TTC549 (cell line): ENCODE results near the gene WDR7.

ENCODE experiments used
- FAIRE-seq: peaks from 2 replicates; lab custom pipeline; 2012; peaks lifted over from hg19 to GRCh38; lab: Jason Lieb, UNC

WDR7 gene

DNA sequence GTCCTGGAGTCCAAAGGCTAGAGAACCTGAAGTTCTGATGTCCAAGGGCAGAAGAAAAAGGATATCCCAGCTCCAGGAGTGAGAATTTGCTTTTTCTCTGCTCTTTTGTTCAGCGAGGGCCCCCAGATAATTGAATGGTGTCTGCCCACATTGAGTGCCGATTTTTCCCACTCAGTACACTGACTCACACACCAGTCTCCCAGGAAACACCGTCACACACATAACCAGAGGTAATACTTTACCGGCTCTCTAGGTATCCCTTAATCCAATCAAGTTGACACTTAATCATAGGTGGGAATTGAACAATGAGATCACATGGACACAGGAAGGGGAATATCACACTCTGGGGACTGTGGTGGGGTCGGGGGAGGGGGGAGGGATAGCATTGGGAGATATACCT is 161.5 kb downstream of the WDR7 start:
- FAIRE-seq, result no peak

DNA sequence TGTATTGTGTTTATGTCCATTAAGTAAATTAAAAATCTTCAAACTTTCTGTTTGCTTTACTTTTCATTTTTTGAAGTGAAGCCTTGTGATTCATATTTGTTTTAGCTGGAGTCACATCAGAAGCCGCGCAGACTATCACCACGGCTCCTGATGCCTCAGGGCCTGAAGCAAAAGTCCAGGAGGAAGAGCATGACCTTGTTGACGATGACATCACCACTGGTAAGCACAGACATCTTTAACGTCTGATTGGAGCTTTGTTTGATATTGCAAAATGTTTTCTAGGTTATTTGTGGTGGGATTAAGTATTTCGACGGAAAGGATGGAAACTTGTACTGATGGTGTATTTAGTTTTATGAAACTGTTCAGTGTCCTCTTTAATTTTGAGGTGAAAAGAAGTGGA is 164.8 kb downstream of the WDR7 start:
- FAIRE-seq, result no peak

DNA sequence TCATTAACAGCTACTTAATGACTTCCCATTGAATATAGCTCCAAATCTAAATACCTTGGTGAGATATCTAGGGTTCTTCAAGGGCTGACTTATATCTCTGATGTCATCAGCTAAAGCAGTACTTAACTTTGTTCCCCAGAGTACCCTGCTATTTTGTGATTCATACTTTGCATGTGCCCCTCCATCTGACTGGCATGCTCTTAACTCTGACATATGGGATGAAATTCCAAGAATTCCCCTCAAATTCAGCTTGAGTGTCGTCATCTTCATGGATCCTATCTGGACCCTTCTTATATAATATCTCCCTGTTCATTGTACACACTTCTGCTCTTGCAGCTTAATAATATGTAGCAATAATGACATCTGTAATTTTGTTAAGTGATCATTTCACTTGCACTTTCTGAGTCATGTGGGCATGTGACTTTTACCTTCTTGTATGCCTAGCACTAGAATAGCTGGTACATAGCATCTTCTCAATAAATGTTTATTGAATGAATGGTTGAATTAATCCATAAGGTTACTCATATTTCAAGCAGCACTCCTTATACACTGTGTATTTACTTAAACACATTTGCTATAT is 172.9 kb downstream of the WDR7 start:
- no peak for FAIRE-seq

DNA sequence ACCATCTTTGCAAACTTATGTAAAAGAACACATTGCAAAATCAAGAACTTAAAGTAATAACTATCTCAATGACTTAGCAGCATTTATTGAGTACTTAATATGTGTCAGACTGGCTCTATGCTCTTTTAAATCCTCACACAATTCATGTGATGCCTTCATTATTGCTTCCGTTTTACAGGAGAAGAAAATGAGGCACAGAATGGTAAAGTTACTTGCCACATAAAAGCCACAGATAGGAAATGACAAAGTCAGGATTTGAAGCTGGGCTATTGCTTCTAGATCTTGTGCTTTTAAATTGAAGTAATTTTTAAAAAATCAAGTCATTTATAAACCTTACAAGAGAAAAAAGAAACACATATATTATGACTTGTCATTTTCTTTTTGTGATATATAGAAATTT is 174.2 kb downstream of the WDR7 start:
- FAIRE-seq, result no peak

DNA sequence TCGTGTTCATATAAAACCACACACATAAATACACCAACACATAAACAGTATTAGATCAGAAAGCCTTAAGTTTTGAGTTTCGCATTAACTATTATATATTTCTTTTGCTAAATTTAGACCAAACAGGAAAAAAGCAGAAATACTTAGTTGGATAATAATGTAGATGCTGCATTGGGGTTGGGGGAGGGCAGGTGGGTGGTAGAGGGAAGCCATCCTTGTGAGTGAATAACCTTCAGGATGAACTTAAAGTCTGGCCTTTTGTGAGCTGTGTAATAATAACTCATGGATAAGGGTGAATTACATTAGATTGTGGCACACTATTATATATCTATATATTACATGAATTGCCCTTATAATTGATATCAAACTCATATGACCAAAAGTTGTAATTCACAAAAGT is 174.7 kb downstream of the WDR7 start:
- no peak for FAIRE-seq

DNA sequence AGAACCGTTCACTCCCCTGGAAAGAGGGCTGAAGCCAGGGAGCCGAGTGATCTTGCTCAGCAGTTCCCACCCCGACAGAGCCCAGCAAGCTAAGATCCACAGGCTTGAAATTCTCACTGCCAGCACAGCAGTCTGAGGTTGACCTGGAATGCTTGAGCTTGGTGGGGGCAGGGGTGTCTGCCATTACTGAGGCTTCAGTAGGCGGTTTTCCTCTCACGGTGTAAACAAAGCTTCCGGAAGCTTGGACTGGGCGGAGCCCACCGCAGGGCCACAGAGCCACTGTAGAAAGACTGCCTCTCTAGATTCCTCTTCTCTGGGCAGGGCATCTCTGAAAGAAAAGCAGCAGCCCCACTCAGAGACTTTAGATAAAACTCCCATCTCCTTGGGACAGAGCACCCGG is 180.8 kb downstream of the WDR7 start:
- FAIRE-seq, result no peak

DNA sequence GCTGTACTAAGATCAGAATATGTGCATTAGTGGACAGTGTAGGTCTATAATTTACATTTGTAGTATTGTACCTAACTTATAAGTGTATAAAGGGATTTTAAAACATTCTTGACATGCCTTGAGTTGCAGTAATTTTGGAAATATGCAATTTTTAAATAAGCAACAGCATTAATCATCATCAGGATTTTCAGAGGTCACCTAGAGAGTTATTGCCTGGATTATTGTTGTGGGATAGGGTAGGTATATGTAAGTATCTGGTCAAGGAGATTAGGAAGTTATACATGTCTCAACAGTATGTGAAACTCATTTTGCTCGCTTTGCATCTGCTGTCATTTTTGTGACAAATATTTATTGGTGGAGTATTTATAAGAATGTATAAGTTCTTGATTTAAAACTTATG is 184.2 kb downstream of the WDR7 start:
- no peak for FAIRE-seq

DNA sequence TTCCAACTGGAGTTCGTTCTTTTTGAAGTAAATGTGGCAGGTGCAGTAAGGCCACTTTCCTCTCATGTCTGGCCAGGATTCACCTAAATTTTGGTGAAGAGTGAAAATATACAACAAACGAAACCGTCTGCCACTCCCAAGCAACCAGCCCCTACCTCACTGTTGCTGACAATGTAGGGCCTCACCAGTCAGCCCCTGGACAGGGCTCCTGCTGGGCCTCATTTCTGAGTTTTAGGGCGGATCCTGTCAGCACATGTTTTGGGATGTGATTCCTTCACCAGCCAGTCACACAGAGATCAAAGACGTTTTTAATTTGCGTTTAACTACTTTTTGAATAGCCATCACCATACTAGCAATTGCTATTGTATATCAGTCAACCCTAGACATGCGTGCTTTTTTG is 185.0 kb downstream of the WDR7 start:
- no peak for FAIRE-seq

DNA sequence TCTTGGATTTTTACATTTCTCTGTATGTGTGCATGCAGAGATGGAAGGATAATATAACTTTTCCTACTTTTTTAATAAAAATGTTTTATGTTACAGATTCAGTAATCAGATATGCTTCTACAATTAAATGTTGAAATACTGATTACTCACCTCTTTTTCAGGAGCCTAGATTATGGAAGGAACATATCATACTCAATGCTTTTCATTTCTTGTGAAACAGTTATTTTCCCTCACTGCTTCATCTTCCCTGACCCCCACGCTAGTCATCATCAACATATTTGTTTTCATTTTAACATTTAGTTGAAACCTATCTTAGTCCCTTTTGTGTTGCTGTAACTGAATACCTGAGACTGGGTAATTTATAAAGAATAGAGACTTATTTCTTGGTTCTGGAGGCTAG is 190.7 kb downstream of the WDR7 start:
- FAIRE-seq, result no peak

DNA sequence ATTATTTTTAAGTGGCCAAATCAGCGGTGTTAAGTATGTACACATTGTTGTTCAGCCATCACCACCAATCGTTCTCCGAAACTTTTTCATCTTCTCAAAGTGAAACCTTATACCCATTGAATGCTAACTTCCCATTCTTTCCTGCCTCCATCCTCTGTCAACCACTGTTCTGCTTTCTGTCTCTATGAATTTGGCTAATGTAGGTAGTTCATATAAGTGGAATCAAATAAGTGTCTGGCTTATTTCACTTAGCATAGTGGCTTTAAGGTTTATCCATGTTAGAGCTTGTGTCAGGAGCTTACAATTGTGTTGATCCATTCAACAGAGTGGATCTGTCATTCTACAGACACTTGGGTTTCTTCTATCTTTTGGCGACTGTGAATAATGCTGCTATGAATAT is 192.1 kb downstream of the WDR7 start:
- no peak for FAIRE-seq

DNA sequence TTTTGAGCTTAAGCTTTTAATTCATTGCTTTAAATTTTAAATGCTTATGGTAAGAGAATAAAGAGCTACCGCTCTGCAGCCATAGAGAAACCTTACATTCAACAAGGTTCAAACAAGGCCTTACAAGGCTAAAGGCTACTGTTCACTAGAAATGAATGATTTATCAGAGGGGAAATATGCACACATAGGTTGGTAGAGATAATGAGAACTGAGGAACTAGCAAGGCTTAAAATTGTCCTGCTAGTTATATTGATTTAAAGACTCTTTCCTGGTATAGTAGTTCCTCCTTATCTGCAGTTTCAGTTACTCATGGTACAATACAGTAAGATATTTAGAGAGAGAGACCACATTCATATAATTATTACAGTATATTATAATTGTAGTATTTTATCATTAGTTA is 193.4 kb downstream of the WDR7 start:
- no peak for FAIRE-seq

DNA sequence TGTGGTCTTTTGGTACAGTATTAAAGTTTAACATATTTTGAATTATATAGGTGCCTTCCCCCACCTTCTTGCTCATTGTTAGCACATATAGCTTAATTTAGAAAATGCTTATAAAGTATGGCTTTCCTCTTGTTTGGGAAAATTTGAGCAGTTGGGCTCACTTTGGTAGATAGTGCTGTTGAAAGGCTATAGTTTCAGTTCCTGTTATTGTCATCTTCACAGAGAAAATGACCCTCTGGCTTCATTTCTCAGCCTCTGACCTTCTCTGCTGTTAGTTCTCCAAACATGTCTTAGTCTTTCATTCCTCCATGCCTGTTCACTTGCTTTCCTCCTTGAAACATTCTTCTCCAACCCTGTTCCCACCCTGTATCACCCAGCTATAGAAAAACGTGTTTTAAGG is 200.6 kb downstream of the WDR7 start:
- FAIRE-seq, result no peak

DNA sequence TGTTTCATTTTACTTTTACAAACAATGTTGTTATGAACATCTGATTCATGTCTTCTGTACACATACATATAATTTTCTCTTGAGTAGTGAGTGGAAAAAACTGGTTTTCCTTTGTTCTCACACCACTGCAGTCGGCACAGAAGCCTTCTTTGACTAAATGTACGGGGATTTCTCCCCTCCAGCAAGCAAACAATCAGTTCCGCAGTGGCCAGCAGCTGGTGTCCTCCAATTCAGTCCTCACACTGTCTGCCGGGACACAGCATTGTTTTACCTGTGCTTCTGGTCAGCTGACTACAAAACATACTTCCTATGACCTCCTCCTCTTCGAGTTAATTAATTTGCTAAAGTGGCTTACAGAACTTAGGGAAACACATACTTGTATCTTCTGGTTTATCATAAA is 202.8 kb downstream of the WDR7 start:
- FAIRE-seq, result no peak

DNA sequence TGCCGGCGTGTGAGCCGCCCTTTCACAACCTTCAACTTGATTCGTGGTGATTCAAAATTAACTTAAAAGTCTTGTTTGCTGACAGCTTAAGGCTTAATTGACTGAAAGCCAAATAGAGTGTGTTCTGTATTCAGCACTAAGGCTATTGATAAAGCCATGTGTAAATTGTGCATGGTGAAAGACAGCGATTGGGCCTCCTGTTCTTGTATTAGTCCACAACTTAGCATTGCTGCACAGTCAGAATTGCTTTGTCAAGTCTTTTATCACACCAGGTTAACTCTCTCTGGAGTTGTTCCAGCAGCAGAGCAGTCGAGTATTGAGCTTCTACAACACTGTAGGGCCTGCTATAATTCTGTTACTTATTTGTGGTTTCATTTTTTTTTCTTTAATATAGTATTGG is 210.1 kb downstream of the WDR7 start:
- no peak for FAIRE-seq

DNA sequence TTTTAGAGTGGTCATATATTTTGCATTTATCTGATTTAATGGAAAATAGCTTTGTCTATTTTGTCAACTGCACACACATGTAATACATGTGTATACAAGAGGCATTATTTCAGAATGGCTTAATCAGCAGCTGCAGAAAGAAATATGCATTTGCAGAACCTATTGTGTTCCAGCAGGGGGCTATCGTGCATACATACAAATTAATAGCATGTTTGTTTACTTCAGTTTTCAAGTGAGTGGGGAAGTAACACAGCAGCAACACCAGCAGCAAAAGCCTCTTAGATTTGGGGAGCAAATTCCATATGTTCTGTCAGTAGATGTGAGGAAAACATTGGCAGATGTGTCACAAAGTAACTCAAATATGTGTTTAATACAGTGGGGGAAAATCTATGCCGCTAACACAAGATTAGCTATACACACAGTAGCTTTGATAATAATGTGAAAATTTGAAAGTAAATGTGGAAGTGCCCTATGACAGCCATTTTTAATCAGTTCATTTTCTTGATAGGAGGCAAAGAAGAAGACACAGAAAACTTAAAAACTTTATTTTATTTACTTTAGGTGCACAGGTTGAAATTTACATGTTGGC is 218.1 kb downstream of the WDR7 start:
- peak; percentile 5 for FAIRE-seq

DNA sequence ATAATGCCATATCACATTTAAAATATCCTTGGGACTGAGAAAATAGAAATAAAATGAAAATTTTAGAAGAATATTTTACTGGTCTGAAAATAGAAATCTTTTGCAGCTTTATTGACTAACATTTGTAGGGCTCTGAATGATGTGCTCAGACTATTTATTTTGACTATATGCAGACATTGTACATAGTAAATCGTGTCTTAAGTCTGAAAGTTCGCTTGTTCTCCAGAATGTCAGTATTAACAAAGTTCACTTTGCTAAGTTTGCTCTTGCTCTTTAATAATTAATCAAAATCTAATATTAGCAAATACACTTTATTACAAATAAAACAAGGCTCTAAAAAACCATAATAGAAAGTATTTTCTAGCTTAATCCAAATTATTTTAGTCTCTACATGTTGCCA is 219.8 kb downstream of the WDR7 start:
- no peak for FAIRE-seq

DNA sequence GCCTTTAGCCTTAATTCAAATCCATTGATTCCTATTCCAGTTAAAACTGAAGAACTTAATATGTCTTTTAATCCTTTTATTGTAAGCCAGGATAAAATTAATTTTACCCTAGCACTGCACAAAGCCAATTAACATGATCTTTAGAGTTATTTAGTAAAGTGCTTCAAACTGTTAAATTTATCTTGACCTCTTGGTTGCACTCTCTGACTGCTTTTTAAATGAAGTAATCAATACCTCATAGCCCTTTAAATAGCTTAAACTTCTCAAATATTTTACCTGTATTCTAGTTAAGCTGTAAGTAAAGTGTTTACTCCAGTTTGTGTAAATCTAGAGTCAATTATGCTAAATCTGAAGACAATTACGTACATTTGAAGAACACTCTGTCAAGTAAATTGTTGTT is 221.0 kb downstream of the WDR7 start:
- no peak for FAIRE-seq

DNA sequence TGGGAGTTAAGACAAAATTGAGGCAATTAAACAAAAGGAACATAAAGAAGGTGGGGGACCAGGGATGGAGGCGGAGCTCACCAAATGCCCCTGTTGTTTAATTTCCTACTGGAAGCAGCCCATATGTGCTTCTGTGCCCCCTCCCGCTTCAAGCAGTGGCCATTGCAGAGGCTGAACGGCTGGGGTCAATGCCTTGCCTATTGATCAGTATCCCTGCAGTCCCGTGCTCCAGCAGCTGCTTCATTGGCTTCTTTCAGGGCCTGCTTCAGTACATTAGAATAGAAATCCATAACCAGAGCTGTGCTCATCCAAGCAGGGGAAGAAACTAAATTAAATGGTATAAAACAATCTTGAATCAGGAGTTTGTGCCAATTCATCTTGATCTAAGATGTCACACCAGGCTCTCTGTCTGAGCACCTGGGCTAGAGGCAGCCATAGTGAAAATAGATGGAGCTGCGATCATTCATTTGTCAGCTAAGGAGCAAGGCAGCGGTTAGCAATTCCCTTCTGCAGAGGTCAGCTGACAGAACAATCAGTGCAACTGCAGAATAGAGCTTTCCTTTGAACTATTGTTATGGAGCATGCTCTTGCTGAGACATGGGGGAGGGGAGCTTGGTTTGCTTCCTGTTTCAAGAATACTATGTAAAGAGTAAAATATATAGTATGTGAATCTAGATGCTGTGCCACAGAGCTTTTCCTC is 222.4 kb downstream of the WDR7 start:
- no peak for FAIRE-seq

DNA sequence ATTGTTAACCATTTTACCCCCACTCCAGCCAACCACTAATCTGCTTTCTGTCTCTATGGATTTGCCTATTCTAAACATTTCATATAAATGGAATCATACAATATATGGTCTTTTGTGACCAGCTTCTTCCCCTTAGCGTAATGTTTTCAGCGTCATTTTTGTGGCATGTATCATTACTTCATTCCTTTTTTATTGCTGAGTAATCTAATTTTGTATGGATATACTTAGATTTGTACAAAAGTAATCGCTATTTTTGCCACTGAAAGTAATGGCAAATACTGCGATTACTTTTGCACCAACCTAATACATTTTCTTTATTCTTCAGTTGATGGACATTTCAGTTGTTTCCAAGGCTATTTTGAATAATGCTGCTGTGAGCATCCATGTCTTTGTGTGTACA is 227.6 kb downstream of the WDR7 start:
- FAIRE-seq, result no peak

DNA sequence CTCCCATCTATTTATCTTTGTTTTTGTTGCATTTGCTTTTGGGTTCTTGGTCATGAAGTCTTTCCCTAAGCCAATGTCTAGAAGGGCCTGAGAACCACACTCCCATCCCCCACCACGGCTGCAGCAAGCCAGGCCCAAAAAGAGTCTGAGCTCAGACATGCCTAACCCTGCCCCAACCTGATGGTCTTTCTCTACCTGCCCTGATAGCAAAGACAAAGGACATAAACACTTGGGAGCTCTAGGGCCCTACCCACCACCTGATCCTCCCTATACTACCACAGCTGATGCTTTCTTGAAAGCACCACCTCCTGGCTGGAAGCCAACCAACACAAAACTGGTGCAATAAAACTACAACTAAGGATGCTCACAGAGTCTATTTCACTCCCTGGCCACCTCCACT is 233.4 kb downstream of the WDR7 start:
- no peak for FAIRE-seq

DNA sequence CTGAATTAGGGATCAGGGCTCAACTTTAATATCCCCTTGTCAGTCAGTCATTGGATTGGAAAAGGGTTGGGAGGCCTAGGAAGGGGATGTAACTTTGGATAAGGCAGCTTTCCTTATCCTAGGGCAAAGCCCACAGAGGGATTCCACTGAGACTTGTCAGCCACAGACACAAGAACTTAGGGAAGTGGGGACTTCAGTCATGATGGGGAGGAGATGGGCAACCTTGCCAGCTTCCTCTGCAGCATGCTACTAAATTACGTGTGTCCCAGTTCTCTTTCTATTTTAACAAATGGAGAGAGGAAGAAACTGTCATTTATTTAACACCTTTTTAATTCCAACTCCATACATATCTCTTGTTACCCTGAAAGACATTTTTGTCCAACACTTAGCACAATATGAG is 237.8 kb downstream of the WDR7 start:
- FAIRE-seq, result no peak

DNA sequence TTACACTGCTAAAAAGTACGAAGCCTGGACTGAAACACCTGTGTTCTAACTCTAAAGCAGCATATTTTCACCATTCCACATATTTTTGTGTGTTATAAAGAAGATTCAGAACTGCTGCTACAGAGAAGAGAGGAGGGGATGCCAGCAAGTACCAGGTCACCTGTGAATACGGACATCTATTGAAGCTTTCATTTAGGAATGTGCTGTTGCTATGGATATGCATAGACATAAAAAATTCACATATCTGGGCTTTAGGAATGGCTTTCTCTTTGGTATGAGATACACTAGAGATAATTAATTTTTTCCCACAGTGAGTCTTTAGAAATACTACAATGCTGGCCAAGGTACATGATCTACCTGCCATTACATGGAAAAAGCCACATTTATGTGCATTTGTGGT is 238.5 kb downstream of the WDR7 start:
- no peak for FAIRE-seq

DNA sequence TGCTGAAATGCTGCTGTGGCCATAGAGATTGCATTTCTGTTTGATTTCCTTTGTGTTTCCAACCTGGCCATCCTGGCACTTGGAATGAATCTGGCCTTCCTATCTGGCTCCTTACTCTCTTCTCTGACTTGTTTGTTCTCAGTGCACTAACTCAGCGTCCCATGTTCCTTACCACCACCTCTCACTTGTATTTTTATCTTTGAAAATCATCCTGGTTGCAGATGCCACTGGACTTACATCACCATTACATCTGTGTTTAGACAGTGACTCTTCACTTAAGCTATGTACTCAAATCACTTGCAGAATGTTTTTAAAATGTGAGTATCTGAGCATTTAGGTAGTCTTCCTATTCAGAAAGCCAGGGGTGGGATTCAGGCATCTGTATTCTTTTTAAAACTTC is 239.5 kb downstream of the WDR7 start:
- FAIRE-seq, result no peak

DNA sequence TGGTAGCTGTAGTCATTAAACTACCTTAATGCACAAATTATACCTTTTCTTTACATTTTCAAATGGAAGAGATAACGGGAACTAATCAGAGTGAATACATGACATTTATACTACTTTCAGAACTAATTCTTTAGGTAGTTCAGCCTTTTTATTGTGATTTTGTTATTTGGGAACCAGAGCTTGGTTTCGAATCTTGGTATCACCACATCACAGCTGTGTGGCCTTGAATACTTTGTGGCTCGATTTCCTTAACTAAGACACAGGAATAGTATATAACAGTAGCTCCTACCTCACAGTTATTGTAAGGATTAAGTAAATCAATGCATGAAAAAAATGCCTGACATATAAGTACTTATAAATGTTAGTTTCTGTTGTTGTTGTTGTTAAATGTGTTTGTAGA is 240.0 kb downstream of the WDR7 start:
- FAIRE-seq, result no peak
